Gastrocnemius medialis (tissue), 4 donors: ENCODE results near the gene HOXD10. TPM values are rescaled to one million over a fixed set of nuclear protein-coding genes. Genes with fewer than 3 reads are reported as not detected.
A peak's percentile ranks its signal among the peaks of the same experiment; 100 is the strongest.

Experiments used
- ATAC-seq, 2 donors: fragments of 150-250 bp; one replicate each; pipeline ENCODE4 v1.9.1; 2016
- DNase-seq, 2 donors: peaks; one replicate each; pipeline ENCODE4 v3.0.0-alpha.2; 2019
- H3K27ac ChIP-seq, 4 donors: fragments of 200-600 bp; sonication (generic); 1 replicate in 1 of 4; 2 replicates in 3 of 4; pipeline ENCODE4 v1.5.1; 2016 to 2018; ENCODE audit warnings: mild to moderate bottlenecking in 2 of 4, moderate library complexity in 1 of 4
- H3K27me3 ChIP-seq, 3 donors: fragments of 200-600 bp; sonication (generic) in 2 of 3; 1 replicate in 1 of 3; 2 replicates in 2 of 3; pipeline versions ENCODE4 v1.5.1 to v1.6.0; 2016 to 2019; ENCODE audit warnings: mild to moderate bottlenecking in 1 of 3, moderate library complexity in 1 of 3
- H3K36me3 ChIP-seq, 2 donors: fragments of 200-600 bp; sonication (generic) in 1 of 2; one replicate each; pipeline ENCODE4 v1.5.1; 2017 to 2018
- H3K4me1 ChIP-seq, 2 donors: fragments of 200-600 bp; sonication (generic) in 1 of 2; one replicate each; pipeline ENCODE4 v1.5.1; 2016 to 2017; ENCODE audit warnings: mild to moderate bottlenecking in 2 of 2
- H3K4me3 ChIP-seq, 4 donors: fragments of 200-600 bp; sonication (generic) in 3 of 4; 1 replicate in 1 of 4; 2 replicates in 3 of 4; pipeline ENCODE4 v1.5.1; 2016 to 2019; ENCODE audit warnings: mild to moderate bottlenecking in 2 of 4
- H3K9me3 ChIP-seq, 3 donors: fragments of 200-600 bp; sonication (generic) in 2 of 3; 1 replicate in 1 of 3; 2 replicates in 2 of 3; pipeline ENCODE4 v1.5.1; 2016 to 2019
- CTCF ChIP-seq, 5 experiments: fragments of 450-650 bp in 3 of 5; fragments of 200-600 bp in 2 of 5; sonication (generic) in 2 of 5; IDR thresholded peaks in 4 of 5; conservative IDR thresholded peaks in 1 of 5; 1 replicate in 4 of 5; 2 replicates in 1 of 5; pipeline ENCODE4 v1.5.1; 2016 to 2019; ENCODE audit warnings: antibody characterized with exemption in 5 of 5, mild to moderate bottlenecking in 3 of 5, moderate library complexity in 3 of 5
- POLR2A ChIP-seq, 2 donors: fragments of 450-650 bp; IDR thresholded peaks; one replicate each; pipeline ENCODE4 v1.6.1; 2017; ENCODE audit warnings: antibody characterized with exemption in 2 of 2, mild to moderate bottlenecking in 2 of 2, moderate library complexity in 2 of 2
- in situ Hi-C, 4 donors: fragments of 200-750 bp; cut with MboI; loops; one replicate each; pipeline versions ENCODE4 v1.15.0 to v1.8.0; 2017; ENCODE audit warnings: low sequenced_read_pairs in 4 of 4
- intact Hi-C: fragments of 100-400 bp; cut with DNase I; formaldehyde crosslinking; loops from one replicate; pipeline ENCODE4 v1.15.1; 2023; ENCODE audit warnings: low total_unique reads
- total RNA-seq, 4 donors: library from RNA; depleted of rRNA; stranded (reverse); fragments of >200 nt; gene quantifications; one replicate each; pipeline versions ENCODE4 v1.1.0 to v1.2.3, GENCODE V29; 2016

Gene HOXD10
- total RNA-seq, 4 donors from 2014 or later, result 0.15 TPM; not detected in 3

- DNase-seq (no peak), ATAC-seq (no peak)
- intact Hi-C loops (loop anchor here (5.0 kb wide), 1 partner anchor 33 kb away; no protein-coding TSS in a partner anchor), in situ Hi-C loops (loop anchor here in 2 of 4 donors (25.0 kb wide), 1 partner anchor 702 kb away; no protein-coding TSS in a partner anchor)
- Histone ChIP-seq H3K4me1 (peaks cover 6 to 10% of the 10 kb centered on the region in 2 donors), H3K27me3 (peaks cover 93 to 96% (median 96%) of the 10 kb centered on the region in 3 donors), H3K27ac (no peak overlapping the region), H3K36me3 (no peaks in the 10 kb centered on the region), H3K9me3 (no peaks in the 10 kb centered on the region), H3K4me3 (no peak overlapping the region)
- TF ChIP-seq CTCF (IDR thresholded peaks at IDR 0.05 in 4 of 5, conservative IDR thresholded peaks at IDR 0.05 in 1 of 5), result no peak
- TF ChIP-seq POLR2A (IDR thresholded peaks at IDR 0.05), result no peak
Measured at GRCh38 chr2:176109946-176110345, 6.6 kb upstream of the HOXD10 start.

GRCh38 chr2:176110415-176111308, 5.9 kb upstream of the HOXD10 start:
- intact Hi-C loops, result loop anchor here (5.0 kb wide), 1 partner anchor 33 kb away; no protein-coding TSS in a partner anchor
- Histone ChIP-seq H3K4me1 (peaks cover 6 to 10% of the 10 kb centered on the region in 2 donors), H3K36me3 (no peaks in the 10 kb centered on the region), H3K4me3 (no peak overlapping the region), H3K27ac (no peak overlapping the region), H3K9me3 (no peaks in the 10 kb centered on the region), H3K27me3 (peaks cover 93 to 96% (median 96%) of the 10 kb centered on the region in 3 donors)
- no peak for TF ChIP-seq POLR2A (IDR thresholded peaks at IDR 0.05)
- TF ChIP-seq CTCF (IDR thresholded peaks at IDR 0.05 in 4 of 5, conservative IDR thresholded peaks at IDR 0.05 in 1 of 5), result no peak
- DNase-seq (no peak), ATAC-seq (no peak)
- in situ Hi-C loops, result loop anchor here in 2 of 4 donors (25.0 kb wide), 1 partner anchor 702 kb away; no protein-coding TSS in a partner anchor

GRCh38 chr2:176111309-176111663, 5.3 kb upstream of the HOXD10 start:
- Histone ChIP-seq H3K27ac (no peak overlapping the region), H3K9me3 (no peaks in the 10 kb centered on the region), H3K36me3 (no peaks in the 10 kb centered on the region), H3K4me1 (peaks cover 4 to 15% of the 10 kb centered on the region in 2 donors), H3K27me3 (peaks cover 93 to 96% (median 96%) of the 10 kb centered on the region in 3 donors), H3K4me3 (no peak overlapping the region)
- in situ Hi-C loops (loop anchor here in 2 of 4 donors (25.0 kb wide), 1 partner anchor 701 kb away; no protein-coding TSS in a partner anchor), intact Hi-C loops (loop anchor here (5.0 kb wide), 1 partner anchor 34 kb away; no protein-coding TSS in a partner anchor)
- peak in 3 of 5 experiments; percentile 46 to 66 (median 58) for TF ChIP-seq CTCF (IDR thresholded peaks at IDR 0.05 in 4 of 5, conservative IDR thresholded peaks at IDR 0.05 in 1 of 5)
- no peak for TF ChIP-seq POLR2A (IDR thresholded peaks at IDR 0.05)
- DNase-seq, result no peak
- ATAC-seq, result no peak

GRCh38 chr2:176111846-176112374, 4.7 kb upstream of the HOXD10 start:
- intact Hi-C loops (loop anchor here (5.0 kb wide), 1 partner anchor 35 kb away; no protein-coding TSS in a partner anchor), in situ Hi-C loops (loop anchor here in 2 of 4 donors (25.0 kb wide), 1 partner anchor 700 kb away; no protein-coding TSS in a partner anchor)

More at GRCh38 chr2:176111846-176112374, 4.7 kb upstream of the HOXD10 start:
- no peak for ATAC-seq
- Histone ChIP-seq H3K9me3 (no peaks in the 10 kb centered on the region), H3K4me3 (no peak overlapping the region), H3K27me3 (peaks cover 92 to 96% (median 96%) of the 10 kb centered on the region in 3 donors), H3K27ac (no peak overlapping the region), H3K4me1 (peaks cover 0 to 14% of the 10 kb centered on the region in 2 donors), H3K36me3 (no peaks in the 10 kb centered on the region)
- TF ChIP-seq CTCF (IDR thresholded peaks at IDR 0.05 in 4 of 5, conservative IDR thresholded peaks at IDR 0.05 in 1 of 5) (no peak), POLR2A (IDR thresholded peaks at IDR 0.05) (no peak)
- DNase-seq, result no peak
